Right atrium auricular region (tissue), 2 donors: Measurements from ENCODE around the gene CHD9. TPM values are rescaled to one million over a fixed set of nuclear protein-coding genes. Genes with fewer than 3 reads are reported as not detected.
"Not testable (repeated sequence)": the region's sequence is repeated elsewhere in the genome, so short reads cannot be mapped to it uniquely, and the experiment has no call there.

Experiments
- DNase-seq: peaks from one replicate; pipeline ENCODE4 v3.0.0-alpha.2; 2019; ENCODE audit warnings: low spot score
- H3K27ac ChIP-seq, 2 donors: fragments of 200-600 bp; sonication (generic); 1 replicate in 1 of 2; 2 replicates in 1 of 2; pipeline ENCODE4 v1.5.1; 2016 to 2019
- H3K27me3 ChIP-seq, 2 donors: fragments of 200-600 bp; sonication (generic); one replicate each; pipeline versions ENCODE4 v1.5.1 to v1.6.0; 2017 to 2019
- H3K36me3 ChIP-seq: fragments of 200-600 bp; sonication (generic); one replicate; pipeline ENCODE4 v1.5.1; 2016
- H3K4me1 ChIP-seq, 2 donors: fragments of 200-600 bp; sonication (generic); one replicate each; pipeline versions ENCODE4 v1.5.1 to v1.6.0; 2017 to 2019
- H3K4me3 ChIP-seq, 2 donors: fragments of 200-600 bp; sonication (generic); 1 replicate in 1 of 2; 2 replicates in 1 of 2; pipeline ENCODE4 v1.5.1; 2017 to 2019; ENCODE audit warnings: mild to moderate bottlenecking in 1 of 2, moderate library complexity in 1 of 2
- H3K9me3 ChIP-seq, 2 donors: fragments of 200-600 bp; sonication (generic); one replicate each; pipeline ENCODE4 v1.5.1; 2019
- CTCF ChIP-seq, 2 donors: fragments of 200-600 bp; sonication (generic); IDR thresholded peaks; one replicate each; pipeline ENCODE4 v1.5.1; 2019; ENCODE audit warnings: antibody characterized with exemption in 2 of 2
- total RNA-seq, 2 donors: library from RNA; depleted of rRNA; stranded (reverse); fragments of >200 nt; gene quantifications; one replicate each; pipeline ENCODE4 v1.1.0, GENCODE V29; 2016

CHD9 gene
- total RNA-seq, 2 donors from 2014 or later, result 49.8 to 54.1 TPM

GRCh38 chr16:53304334-53304733, 249.5 kb downstream of the CHD9 start:
- TF ChIP-seq CTCF (IDR thresholded peaks at IDR 0.05), result no peak
- no peak overlapping the region for H3K27ac ChIP-seq
- H3K4me1 ChIP-seq, result no peaks in the 10 kb centered on the region
- peaks cover 69% of the 10 kb centered on the region for H3K36me3 ChIP-seq
- H3K4me3 ChIP-seq, result no peak overlapping the region
- no peaks in the 10 kb centered on the region for H3K27me3 ChIP-seq
- no peak for DNase-seq
- no peaks in the 10 kb centered on the region for H3K9me3 ChIP-seq

GRCh38 chr16:53305743-53306142, 251.0 kb downstream of the CHD9 start:
- Histone ChIP-seq H3K27me3 (no peaks in the 10 kb centered on the region), H3K9me3 (no peaks in the 10 kb centered on the region), H3K4me3 (no peak overlapping the region), H3K36me3 (peaks cover 70% of the 10 kb centered on the region), H3K4me1 (no peaks in the 10 kb centered on the region), H3K27ac (no peak overlapping the region)
- TF ChIP-seq CTCF (IDR thresholded peaks at IDR 0.05), result no peak
- no peak for DNase-seq

- H3K27ac ChIP-seq, result no peak overlapping the region
- H3K36me3 ChIP-seq, result peaks cover 87% of the 10 kb centered on the region
- no peaks in the 10 kb centered on the region for H3K9me3 ChIP-seq
- H3K27me3 ChIP-seq, result no peaks in the 10 kb centered on the region
- no peak for DNase-seq
- TF ChIP-seq CTCF (IDR thresholded peaks at IDR 0.05), result no peak
- no peaks in the 10 kb centered on the region for H3K4me1 ChIP-seq
- no peak overlapping the region for H3K4me3 ChIP-seq
Observed at GRCh38 chr16:53309457-53309856, 254.7 kb downstream of the CHD9 start.

GRCh38 chr16:53320992-53321391, 266.2 kb downstream of the CHD9 start:
- peaks cover 95% of the 10 kb centered on the region for H3K36me3 ChIP-seq
- no peak overlapping the region for H3K4me3 ChIP-seq
- no peaks in the 10 kb centered on the region for H3K9me3 ChIP-seq
- no peaks in the 10 kb centered on the region for H3K27me3 ChIP-seq
- no peak for TF ChIP-seq CTCF (IDR thresholded peaks at IDR 0.05)
- DNase-seq, result no peak
- H3K4me1 ChIP-seq, result no peaks in the 10 kb centered on the region
- H3K27ac ChIP-seq, result no peak overlapping the region

GRCh38 chr16:53323924-53324323, 269.1 kb downstream of the CHD9 start:
- no peak overlapping the region for H3K4me3 ChIP-seq
- no peaks in the 10 kb centered on the region for H3K4me1 ChIP-seq
- no peaks in the 10 kb centered on the region for H3K9me3 ChIP-seq
- H3K27ac ChIP-seq, result no peak overlapping the region
- H3K36me3 ChIP-seq, result peaks cover 72% of the 10 kb centered on the region
- no peak for DNase-seq
- TF ChIP-seq CTCF (IDR thresholded peaks at IDR 0.05), result no peak
- H3K27me3 ChIP-seq, result no peaks in the 10 kb centered on the region

GRCh38 chr16:53330991-53331390, 276.2 kb downstream of the CHD9 start:
- not testable (repeated sequence) for DNase-seq, H3K9me3 ChIP-seq

More at GRCh38 chr16:53330991-53331390, 276.2 kb downstream of the CHD9 start:
- not testable (repeated sequence) for H3K4me3 ChIP-seq, H3K27me3 ChIP-seq, H3K27ac ChIP-seq, H3K4me1 ChIP-seq, H3K36me3 ChIP-seq
